Astrocyte of the spinal cord (primary cell): Measurements from ENCODE around the gene CLCA2.

ENCODE experiments used
- DNase-seq: peaks from one replicate; pipeline ENCODE4 v3.0.0; 2011; ENCODE audit warnings: low read depth, low spot score
- H3K4me3 ChIP-seq: 2 replicates; pipeline ENCODE4 v1.5.1; 2011; ENCODE audit warnings: low read depth, mild to moderate bottlenecking, low read length, moderate library complexity
- CTCF ChIP-seq: IDR thresholded peaks from 2 replicates; pipeline ENCODE4 v1.5.1; 2012; ENCODE audit warnings: low read depth, mild to moderate bottlenecking, low read length, inconsistent platforms
- in situ Hi-C: cut with HindIII; loops from 2 replicates; pipeline ENCODE4 v1.10.0; 2017; ENCODE audit warnings: low sequenced_read_pairs

CLCA2 gene

DNA sequence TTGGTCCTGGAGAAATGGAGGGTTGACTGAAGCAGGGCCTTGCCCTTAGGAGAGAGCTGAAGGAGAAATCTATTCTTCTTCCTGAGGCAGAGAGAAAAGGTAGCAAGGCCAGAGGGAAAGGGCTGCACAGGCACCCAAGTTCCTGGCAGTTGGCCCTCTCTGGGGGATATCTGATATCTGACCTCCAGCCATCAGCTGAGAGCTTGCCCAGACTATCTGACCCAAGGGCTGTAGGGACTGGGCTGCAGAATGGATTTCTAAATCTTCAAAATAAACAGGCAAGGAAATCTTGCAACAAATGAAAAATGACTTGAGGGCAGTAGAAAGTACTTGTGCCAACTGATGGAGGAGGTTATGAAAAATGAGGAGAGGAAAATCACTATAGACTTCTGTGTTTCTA, 498 bp upstream of the CLCA2 start:
- DNase-seq, result no peak
- in situ Hi-C loops, result no loop called here
- H3K4me3 ChIP-seq, result no peak overlapping the region
- TF ChIP-seq CTCF, result no peak

DNA sequence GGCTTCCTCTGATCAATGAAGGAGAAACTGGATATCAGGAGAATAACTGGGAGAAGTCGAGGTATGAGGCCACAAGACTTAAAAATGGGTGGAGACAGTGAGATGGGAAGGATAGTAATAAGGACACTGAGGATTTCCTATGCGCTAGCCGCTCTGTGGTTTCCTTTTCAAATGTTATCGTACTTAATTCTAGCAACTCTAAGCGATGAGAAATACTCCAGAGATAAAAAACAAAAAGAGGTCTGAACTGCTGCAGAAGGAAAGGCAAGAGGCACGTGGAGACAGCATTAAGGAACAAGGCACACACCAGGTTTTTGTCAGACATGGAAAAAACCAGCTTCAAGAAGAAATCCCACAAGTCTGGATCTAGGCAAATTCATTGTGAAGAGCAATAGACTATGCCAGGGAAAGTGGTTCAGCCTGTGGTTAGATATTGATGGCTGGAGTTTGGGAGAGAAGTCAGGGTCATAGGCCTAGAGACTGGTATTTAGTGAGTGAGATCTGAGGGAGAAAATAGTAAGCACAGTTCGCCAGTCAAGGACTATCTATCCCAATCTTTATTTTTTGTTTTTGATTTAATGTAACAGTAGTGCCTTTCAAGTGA, 5.3 kb downstream of the CLCA2 start:
- in situ Hi-C loops, result no loop called here
- peak; percentile 44 for DNase-seq
- TF ChIP-seq CTCF, result no peak
- no peak overlapping the region for H3K4me3 ChIP-seq

DNA sequence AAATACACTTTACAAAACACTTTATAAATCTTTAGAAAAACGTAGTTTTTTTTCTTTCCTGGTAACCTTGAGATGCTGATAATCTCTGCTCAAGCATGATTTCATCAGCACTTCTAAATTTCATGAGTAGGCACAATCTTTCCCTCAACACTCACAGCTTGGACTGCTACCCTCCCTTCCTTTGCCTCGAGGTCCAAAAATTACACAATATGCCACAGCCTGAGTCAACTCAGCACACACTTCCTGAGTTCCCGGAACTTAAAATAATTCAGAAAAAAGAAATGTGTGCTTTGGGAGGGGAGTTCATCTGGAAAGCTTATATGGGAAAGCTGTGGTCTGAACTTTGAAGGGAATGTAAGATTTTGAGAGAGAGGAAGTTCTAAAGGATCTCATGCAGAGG, 5.9 kb downstream of the CLCA2 start:
- in situ Hi-C loops, result no loop called here
- peak; percentile 92 for DNase-seq
- H3K4me3 ChIP-seq, result no peak overlapping the region
- no peak for TF ChIP-seq CTCF

DNA sequence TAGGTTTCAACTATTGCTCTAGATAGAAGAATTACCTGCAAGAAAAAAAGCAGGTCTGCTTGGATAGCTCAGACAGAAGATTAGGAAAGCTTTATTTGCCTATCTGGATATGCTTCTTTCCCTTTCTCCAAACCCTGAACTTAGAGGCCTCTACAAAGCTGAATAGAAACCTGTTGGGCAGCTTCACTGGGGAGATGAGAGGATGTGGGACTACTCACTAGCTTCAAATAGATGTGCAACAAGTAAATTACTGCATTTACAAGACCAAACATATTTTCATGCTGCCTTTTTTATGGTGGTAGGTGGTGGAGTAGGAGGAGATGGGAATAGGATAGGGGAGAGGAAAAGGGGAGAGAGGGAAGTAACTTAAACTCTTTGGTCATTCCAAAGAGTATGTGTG, 6.4 kb downstream of the CLCA2 start:
- no peak overlapping the region for H3K4me3 ChIP-seq
- TF ChIP-seq CTCF, result no peak
- in situ Hi-C loops, result no loop called here
- DNase-seq, result no peak

DNA sequence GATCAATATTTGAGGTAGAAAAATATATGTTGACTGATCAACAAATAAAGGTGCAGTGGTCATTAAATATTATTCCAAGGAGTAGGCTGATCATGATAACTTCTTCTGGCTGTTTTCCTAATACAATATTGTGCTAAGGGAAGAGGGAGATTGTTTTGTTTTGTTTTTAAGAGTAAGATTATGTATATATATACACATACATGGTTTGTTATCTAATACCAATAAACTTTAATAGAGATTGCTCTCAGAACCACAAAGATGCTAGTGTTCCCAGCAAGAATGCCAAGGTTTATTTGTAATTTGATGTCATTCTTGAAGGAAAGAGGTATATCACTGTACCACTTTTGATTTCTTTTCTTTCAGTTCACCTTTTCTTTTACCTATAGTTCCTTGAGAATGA, 10.1 kb downstream of the CLCA2 start:
- in situ Hi-C loops, result no loop called here
- no peak for TF ChIP-seq CTCF
- no peak overlapping the region for H3K4me3 ChIP-seq
- no peak for DNase-seq

GRCh38 chr1:86435327-86435726, 11.4 kb downstream of the CLCA2 start:
- DNase-seq, result no peak
- no peak overlapping the region for H3K4me3 ChIP-seq
- in situ Hi-C loops, result no loop called here
- no peak for TF ChIP-seq CTCF

DNA sequence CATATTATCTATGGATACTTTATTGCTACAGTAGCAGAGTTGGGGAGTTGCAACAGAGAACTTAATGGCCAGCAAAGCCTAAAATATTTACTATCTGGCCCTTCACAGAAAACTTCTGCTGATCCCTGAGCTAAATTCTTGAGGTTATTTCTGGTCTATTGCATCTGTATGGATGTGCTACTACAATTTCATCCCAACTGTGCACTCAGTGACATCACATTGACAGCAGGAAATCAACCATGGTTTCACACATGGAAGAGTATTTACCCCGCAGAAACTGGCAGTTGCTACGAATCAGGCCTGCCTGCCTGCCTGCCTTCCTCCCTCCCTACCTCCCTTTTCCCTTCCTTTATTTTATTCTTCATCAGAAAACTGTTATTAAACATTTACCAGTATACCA, 12.1 kb downstream of the CLCA2 start:
- H3K4me3 ChIP-seq, result no peak overlapping the region
- TF ChIP-seq CTCF, result no peak
- in situ Hi-C loops, result no loop called here
- no peak for DNase-seq
